Spleen (tissue), 7 donors: Measurements from ENCODE around the gene PTGFR.

Experiments used
- POLR2AphosphoS5 ChIP-seq, 3 donors: sonication (generic); formaldehyde crosslinking; IDR thresholded peaks; one replicate each; pipeline ENCODE4 v1.5.1; 2017; ENCODE audit warnings: antibody characterized with exemption in 3 of 3
- TF ChIP-seq, protein P1 (sequence below), 11 experiments: fragments of 200-600 bp in 7 of 11; fragments of 450-650 bp in 4 of 11; sonication (generic) in 4 of 11; IDR thresholded peaks in 8 of 11; conservative IDR thresholded peaks in 3 of 11; 1 replicate in 7 of 11; 2 replicates in 4 of 11; pipeline versions ENCODE4 v1.4.0 to v1.8.0; 2016 to 2021; ENCODE audit warnings: antibody characterized with exemption in 11 of 11, inconsistent platforms in 4 of 11, mild to moderate bottlenecking in 1 of 11
- donor health status: DM: no; HTN: no; CAD: no; lungs with moderate emphysema.
- donor health status: DM: no; HTN: no; CAD: no.
- donor health status: DM: no; HTN: no; CAD: no.

DNA sequence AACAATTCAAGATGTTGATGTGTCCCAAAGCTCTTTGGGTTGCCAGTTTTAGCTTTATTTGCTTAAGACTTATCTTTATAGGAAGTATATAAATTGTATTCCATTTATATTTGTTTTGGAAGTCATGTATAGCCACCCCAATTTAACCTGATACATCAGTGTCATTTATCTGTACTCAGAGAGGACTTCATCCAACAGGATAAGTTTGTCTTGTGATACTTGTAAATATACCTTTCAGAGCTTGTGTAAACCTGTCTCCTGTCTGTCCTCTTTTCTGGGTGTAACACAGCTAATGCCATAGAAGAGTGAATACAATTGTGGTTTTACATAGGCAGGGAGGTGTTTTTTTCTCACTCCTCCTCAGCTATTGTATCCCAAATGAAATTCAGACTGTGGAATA, 10.4 kb downstream of the PTGFR start:
- no peak for TF ChIP-seq POLR2AphosphoS5 (IDR thresholded peaks at IDR 0.05)
- TF ChIP-seq, protein P1, sequence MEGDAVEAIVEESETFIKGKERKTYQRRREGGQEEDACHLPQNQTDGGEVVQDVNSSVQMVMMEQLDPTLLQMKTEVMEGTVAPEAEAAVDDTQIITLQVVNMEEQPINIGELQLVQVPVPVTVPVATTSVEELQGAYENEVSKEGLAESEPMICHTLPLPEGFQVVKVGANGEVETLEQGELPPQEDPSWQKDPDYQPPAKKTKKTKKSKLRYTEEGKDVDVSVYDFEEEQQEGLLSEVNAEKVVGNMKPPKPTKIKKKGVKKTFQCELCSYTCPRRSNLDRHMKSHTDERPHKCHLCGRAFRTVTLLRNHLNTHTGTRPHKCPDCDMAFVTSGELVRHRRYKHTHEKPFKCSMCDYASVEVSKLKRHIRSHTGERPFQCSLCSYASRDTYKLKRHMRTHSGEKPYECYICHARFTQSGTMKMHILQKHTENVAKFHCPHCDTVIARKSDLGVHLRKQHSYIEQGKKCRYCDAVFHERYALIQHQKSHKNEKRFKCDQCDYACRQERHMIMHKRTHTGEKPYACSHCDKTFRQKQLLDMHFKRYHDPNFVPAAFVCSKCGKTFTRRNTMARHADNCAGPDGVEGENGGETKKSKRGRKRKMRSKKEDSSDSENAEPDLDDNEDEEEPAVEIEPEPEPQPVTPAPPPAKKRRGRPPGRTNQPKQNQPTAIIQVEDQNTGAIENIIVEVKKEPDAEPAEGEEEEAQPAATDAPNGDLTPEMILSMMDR (IDR thresholded peaks at IDR 0.05 in 8 of 11, conservative IDR thresholded peaks at IDR 0.05 in 3 of 11): no peak
